Activated T-helper 9 cell treated with anti-CD3 and anti-CD28 coated beads, Interleukin-2, amount 50 U/mL, for 16 hours (primary cell): ENCODE results near the gene FOXN3.

Experiments used
- DNase-seq: peaks from one replicate; pipeline ENCODE4 v3.0.0-alpha.2; 2020; ENCODE audit warnings: low read depth

The FOXN3 gene

GRCh38 chr14:89197623-89198022 lies 219.4 kb downstream of the FOXN3 start:
- no peak for DNase-seq

DNA sequence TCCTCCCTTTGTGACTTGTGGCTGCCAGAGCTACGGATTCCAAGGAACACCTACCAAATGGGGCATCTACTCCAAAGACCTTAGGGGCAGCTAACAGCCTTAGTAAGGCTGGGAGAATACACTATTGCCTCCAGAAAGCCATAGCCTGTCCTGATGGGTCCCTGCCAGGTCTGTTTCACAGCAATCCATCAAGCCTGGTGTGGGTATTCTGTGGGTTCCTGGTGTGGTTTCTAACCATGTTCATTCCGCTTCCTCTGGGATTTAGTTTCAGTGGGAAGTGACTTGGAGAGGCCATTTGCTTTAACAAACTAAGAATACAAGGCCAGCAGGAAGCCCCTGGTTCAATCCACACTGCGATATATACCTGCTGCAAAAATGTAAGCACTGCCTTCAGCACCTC lies 220.5 kb downstream of the FOXN3 start:
- no peak for DNase-seq

DNA sequence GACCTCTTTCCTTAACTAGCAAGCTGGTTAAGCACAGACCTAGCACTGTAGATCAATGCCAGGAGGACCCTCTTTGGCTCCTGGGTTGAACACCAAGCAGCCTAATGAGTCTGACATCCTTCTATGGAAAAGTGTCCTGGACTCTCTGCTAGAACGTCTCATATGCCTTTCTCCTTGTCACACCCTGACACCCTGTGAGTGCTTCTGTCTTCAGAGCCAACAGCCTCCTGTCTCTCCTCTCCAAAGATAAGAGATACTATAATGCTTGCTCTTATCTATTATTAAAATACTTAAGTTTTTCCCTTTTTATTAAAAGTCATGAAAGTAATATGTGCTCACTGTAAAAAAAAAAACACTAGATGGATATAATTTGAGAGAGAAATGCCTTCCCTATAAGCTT lies 222.7 kb downstream of the FOXN3 start:
- DNase-seq, result no peak

GRCh38 chr14:89190765-89191513 lies 226.1 kb downstream of the FOXN3 start:
- DNase-seq, result no peak

GRCh38 chr14:89188492-89188891 lies 228.5 kb downstream of the FOXN3 start:
- no peak for DNase-seq

GRCh38 chr14:89187501-89187900 lies 229.5 kb downstream of the FOXN3 start:
- no peak for DNase-seq

DNA sequence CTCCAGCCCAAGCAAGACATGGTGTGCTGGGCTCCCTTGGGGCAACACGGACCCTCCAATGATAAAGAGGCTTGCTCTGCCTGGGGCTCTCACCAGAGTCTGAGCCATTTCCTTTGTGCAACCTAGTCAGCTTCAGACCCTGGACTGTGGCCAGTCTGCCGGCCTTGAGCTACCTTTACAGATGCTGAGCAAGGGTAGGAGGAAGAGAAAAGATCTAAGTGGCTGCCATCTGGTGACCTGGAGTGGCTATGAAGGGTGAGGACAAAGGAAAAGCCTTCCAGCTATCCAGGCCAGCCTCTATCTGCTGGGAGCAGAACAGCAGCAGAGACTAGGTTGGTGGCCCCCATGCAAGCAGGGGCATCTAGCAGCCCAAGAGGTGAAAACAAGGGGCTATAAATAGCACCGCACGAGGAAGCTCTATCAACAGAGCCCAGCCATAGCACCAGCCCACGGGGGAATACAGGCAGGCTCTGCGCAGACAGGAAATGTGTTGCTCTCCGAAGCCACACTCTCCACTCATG lies 230.1 kb downstream of the FOXN3 start:
- no peak for DNase-seq

DNA sequence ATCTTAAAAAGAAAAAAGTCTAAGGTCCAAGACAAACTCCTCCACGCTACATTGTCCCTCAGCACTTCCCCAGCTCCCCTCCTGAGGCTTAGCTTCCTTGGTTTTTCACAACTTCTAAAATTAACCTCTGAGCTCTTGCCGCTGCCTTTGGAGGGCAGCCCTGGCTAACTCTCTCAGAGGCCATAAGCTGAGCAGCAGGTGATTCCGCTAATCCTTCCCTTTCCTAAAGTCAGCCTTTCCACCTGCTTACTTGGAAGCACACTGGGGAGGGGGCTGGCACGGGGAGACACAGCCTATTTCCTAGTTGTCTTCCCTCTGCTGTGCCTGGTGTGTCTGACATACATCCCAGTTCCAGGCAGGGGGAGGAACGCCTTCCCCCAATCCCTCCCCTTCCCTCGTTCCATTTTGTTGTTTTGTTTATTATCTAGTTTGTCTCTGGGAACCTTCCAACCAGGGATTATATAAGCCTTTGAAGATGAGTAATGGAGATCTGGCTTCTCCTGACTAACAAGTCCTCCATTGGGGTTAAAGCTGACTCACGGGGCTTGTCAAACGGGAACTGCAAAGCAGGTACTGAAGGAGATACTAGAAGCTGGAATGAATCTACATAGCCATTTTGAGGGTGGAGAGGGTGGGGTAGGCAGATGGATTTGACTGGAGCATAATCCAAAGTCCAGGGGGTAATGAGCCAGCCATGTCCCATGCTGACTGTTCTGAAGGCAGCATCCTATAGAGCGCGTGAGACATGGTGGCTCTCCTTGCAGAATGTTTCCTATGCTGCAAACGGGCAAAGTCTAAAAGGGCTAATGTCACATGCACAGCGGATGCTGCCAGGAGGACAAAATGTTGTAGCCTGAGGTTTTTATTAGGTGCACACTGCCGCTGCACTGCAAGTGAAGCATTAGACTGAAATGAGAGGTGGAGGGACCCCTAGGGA lies 230.8 kb downstream of the FOXN3 start:
- DNase-seq, result no peak

- DNase-seq, result no peak
These were observed 232.1 kb downstream of the FOXN3 start for GRCh38 chr14:89184952-89185351.

DNA sequence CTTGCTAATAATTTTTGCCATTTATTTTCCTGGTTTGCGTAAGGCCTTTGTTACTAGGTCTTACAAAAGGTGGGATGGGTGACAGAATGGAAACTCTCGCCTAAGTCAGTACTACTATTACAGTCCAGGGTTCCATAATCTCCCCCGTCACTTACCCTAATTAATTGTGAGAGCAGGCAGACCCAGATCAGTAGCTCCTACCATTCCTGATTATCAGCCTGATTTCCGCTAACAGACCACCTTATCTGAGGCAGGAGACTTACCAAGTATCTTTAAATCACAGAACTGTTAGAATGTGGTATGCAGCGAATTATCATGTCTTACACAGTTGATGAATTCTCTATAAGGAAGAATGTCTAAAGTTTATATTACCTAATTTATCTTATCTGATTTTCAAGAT lies 234.7 kb downstream of the FOXN3 start:
- DNase-seq, result no peak

- no peak for DNase-seq
These were observed 236.5 kb downstream of the FOXN3 start for GRCh38 chr14:89180546-89180945.

GRCh38 chr14:89179891-89180404 lies 237.1 kb downstream of the FOXN3 start:
- no peak for DNase-seq

- no peak for DNase-seq
These were observed 238.1 kb downstream of the FOXN3 start for GRCh38 chr14:89178800-89179535.

- no peak for DNase-seq
These were observed 238.7 kb downstream of the FOXN3 start for GRCh38 chr14:89178376-89178775.

GRCh38 chr14:89175881-89176799 lies 240.9 kb downstream of the FOXN3 start:
- DNase-seq, result no peak

- no peak for DNase-seq
These were observed 245.4 kb downstream of the FOXN3 start for GRCh38 chr14:89171628-89172027.

- no peak for DNase-seq
These were observed 245.9 kb downstream of the FOXN3 start for GRCh38 chr14:89171168-89171567.

GRCh38 chr14:89167705-89168104 lies 249.3 kb downstream of the FOXN3 start:
- no peak for DNase-seq

- no peak for DNase-seq
These were observed 250.4 kb downstream of the FOXN3 start for GRCh38 chr14:89166633-89167032.

DNA sequence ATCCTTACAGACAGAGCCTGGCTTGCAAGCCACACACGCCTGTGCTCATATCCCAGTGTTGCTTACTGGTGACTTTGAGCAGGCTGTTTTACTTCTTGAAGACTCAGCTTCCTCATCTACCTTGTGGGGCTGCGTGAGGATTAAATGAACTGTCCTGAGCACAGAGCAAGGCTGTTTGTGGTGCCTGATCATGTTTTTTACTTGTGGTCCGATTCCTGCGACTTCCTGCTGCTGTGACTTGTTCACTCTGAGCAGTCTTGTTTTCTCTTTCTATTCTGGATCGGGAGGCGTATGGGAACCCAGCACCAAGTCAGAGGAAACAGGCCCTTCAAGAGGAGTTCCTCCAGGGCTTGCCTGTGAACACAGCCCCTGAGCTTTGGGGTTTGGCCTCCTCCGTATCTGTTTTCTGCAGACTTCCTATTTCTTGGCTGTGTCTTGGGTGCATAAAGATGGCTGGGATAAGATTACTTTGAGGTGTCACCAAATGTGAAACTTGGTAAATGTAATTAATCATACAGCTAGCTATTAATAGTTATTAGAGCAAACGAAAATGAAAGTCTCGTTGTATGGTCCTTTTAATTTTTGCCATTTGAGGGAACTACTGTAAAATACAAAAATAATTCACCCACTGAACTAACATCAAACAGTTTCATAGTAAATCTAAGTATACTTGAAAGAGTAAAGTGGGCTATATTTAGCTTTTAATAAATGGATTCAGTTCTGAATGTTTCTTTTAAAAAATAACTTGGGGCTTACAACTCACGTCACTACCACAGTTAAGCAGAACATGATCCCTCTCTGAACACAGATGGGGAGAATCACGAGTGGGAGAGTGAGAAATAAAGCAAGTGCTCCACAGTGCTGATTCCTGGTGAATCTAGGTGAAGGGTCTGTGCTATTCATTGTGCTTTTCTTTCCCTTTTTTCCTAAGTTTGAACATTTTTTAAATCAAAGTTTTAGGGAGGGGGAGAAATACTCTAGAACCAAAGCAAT lies 251.5 kb downstream of the FOXN3 start:
- DNase-seq, result no peak
